Fibroblast of the conjunctiva (primary cell): Measurements from ENCODE around the gene MMP14.
"Not testable (repeated sequence)": the region's sequence is repeated elsewhere in the genome, so short reads cannot be mapped to it uniquely, and the experiment has no call there.

ENCODE experiments used
- DNase-seq: peaks from one replicate; pipeline ENCODE4 v3.0.0-alpha.2; 2010; ENCODE audit warnings: low read depth

Gene MMP14

GRCh38 chr14:22836301-22837113, at the start of gene MMP14:
Gene MMP14 (plus strand): TSS chr14:22836585. CDS start chr14:22836818, 233 bp downstream.
- DNase-seq = peak; percentile 90

- DNase-seq = no peak
These were observed 49.7 kb upstream of the MMP14 start for GRCh38 chr14:22786685-22787084.

GRCh38 chr14:22791301-22791700, 45.1 kb upstream of the MMP14 start:
- peak; percentile 8 for DNase-seq

- DNase-seq = no peak
These were observed 44.2 kb upstream of the MMP14 start for GRCh38 chr14:22792158-22792557.

- not testable (repeated sequence) for DNase-seq
These were observed 42.8 kb upstream of the MMP14 start for GRCh38 chr14:22793550-22793949.

- no peak for DNase-seq
These were observed 42.4 kb upstream of the MMP14 start for GRCh38 chr14:22793976-22794375.

- DNase-seq = no peak
These were observed 41.8 kb upstream of the MMP14 start for GRCh38 chr14:22794551-22794951.

- DNase-seq = no peak
These were observed 40.2 kb upstream of the MMP14 start for GRCh38 chr14:22796087-22796707.

- no peak for DNase-seq
These were observed 39.1 kb upstream of the MMP14 start for GRCh38 chr14:22797017-22797917.

GRCh38 chr14:22798528-22798927, 37.9 kb upstream of the MMP14 start:
- no peak for DNase-seq

GRCh38 chr14:22800346-22800745, 36.0 kb upstream of the MMP14 start:
- DNase-seq = no peak

- DNase-seq = no peak
These were observed 34.7 kb upstream of the MMP14 start for GRCh38 chr14:22801716-22802115.

GRCh38 chr14:22802860-22803686, 33.3 kb upstream of the MMP14 start:
- no peak for DNase-seq

- no peak for DNase-seq
These were observed 32.8 kb upstream of the MMP14 start for GRCh38 chr14:22803687-22803974.

- not testable (repeated sequence) for DNase-seq
These were observed 31.1 kb upstream of the MMP14 start for GRCh38 chr14:22805235-22805634.

GRCh38 chr14:22807432-22808087, 28.8 kb upstream of the MMP14 start:
- DNase-seq = no peak

- DNase-seq = no peak
These were observed 27.8 kb upstream of the MMP14 start for GRCh38 chr14:22808388-22809209.

- no peak for DNase-seq
These were observed 24.7 kb upstream of the MMP14 start for GRCh38 chr14:22811722-22812121.

GRCh38 chr14:22812744-22813143, 23.6 kb upstream of the MMP14 start:
- DNase-seq = no peak

GRCh38 chr14:22813145-22813544, 23.2 kb upstream of the MMP14 start:
- no peak for DNase-seq
